Measurements from ENCODE around the gene CBX2.

The CBX2 gene

GRCh38 chr17:79829457-79829856, 51.5 kb downstream of the CBX2 start:
- no peak for DNase-seq (ENCODE audit: low read depth)

- no peak for DNase-seq (ENCODE audit: low read depth)
These were observed 52.4 kb downstream of the CBX2 start for GRCh38 chr17:79830303-79830702.

- DNase-seq (ENCODE audit: low read depth) = no peak
These were observed 52.9 kb downstream of the CBX2 start for GRCh38 chr17:79830763-79831264.

GRCh38 chr17:79831265-79832217, 53.6 kb downstream of the CBX2 start:
- no peak for DNase-seq (ENCODE audit: low read depth)

GRCh38 chr17:79832218-79833109, 54.5 kb downstream of the CBX2 start:
- DNase-seq (ENCODE audit: low read depth) = no peak

- no peak for DNase-seq (ENCODE audit: low read depth)
These were observed 55.1 kb downstream of the CBX2 start for GRCh38 chr17:79833110-79833450.

GRCh38 chr17:79833744-79834564, 56.0 kb downstream of the CBX2 start:
- DNase-seq (ENCODE audit: low read depth) = no peak

- no peak for DNase-seq (ENCODE audit: low read depth)
These were observed 56.9 kb downstream of the CBX2 start for GRCh38 chr17:79834565-79835469.

- DNase-seq (ENCODE audit: low read depth) = no peak
These were observed 57.5 kb downstream of the CBX2 start for GRCh38 chr17:79835470-79835899.

- DNase-seq (ENCODE audit: low read depth) = no peak
These were observed 58.1 kb downstream of the CBX2 start for GRCh38 chr17:79835953-79836509.

GRCh38 chr17:79836510-79836971, 58.6 kb downstream of the CBX2 start:
- DNase-seq (ENCODE audit: low read depth) = no peak

- DNase-seq (ENCODE audit: low read depth) = no peak
These were observed 59.3 kb downstream of the CBX2 start for GRCh38 chr17:79836972-79837887.

Data from stimulated activated CD8-positive, alpha-beta memory T cell treated with anti-CD3 and anti-CD28 coated beads, Interleukin-15, amount 100 ng/mL, for 24 hours (primary cell).